ENCODE measurements around the gene NRROS. TPM values are rescaled to one million over a fixed set of nuclear protein-coding genes. Genes with fewer than 3 reads are reported as not detected.
A peak's percentile ranks its signal among the peaks of the same experiment; 100 is the strongest.

Gene NRROS
- total and polyA plus RNA-seq, 10 of the 15 experiments (the other 5 are each of a cell fraction or from before 2014, with no cell fraction given) = 0.35 to 42.2 (median 12.6) TPM

- TF ChIP-seq YY1 (IDR thresholded peaks at IDR 0.05; ENCODE audit: low read depth, low read length) = peak; percentile 80
- no peak for TF ChIP-seq ELK1 (IDR thresholded peaks at IDR 0.05; ENCODE audit: low read depth, low read length)
- no peak for TF ChIP-seq CHD1 (IDR thresholded peaks at IDR 0.05; ENCODE audit: low read depth, low read length)
- TF ChIP-seq NKRF (conservative IDR thresholded peaks at IDR 0.05) = no peak
- peak; percentile 85 for TF ChIP-seq EED (IDR thresholded peaks at IDR 0.05; ENCODE audit: low read depth)
- TF ChIP-seq PML (IDR thresholded peaks at IDR 0.05; ENCODE audit: low read length) = 0 out of 2 replicates have a peak, but pooled peaks have one; percentile 39
- TF ChIP-seq KAT2A (conservative IDR thresholded peaks at IDR 0.05; ENCODE audit: control insufficient read depth, low read depth, low read length) = no peak
- no peak for TF ChIP-seq HDGF (IDR thresholded peaks at IDR 0.05)
- TF ChIP-seq POU2F2 (IDR thresholded peaks at IDR 0.05; ENCODE audit: borderline replicate concordance, low read depth, low read length) = 0 out of 3 replicates have a peak, but pooled peaks have one; percentile 65
- TF ChIP-seq TCF7 (IDR thresholded peaks at IDR 0.05; ENCODE audit: borderline replicate concordance) = peak; percentile 46; the same call in 1 of the 2 replicates
- TF ChIP-seq SRF (IDR thresholded peaks at IDR 0.05; ENCODE audit: low read depth in 2 of 2, low read length in 2 of 2) = 0 out of 4 replicates have a peak, but pooled peaks of 1 of the 2 experiments have one; percentile 53
- TF ChIP-seq PAX5 (IDR thresholded peaks at IDR 0.05; ENCODE audit: borderline replicate concordance, low read depth, low read length) = peak; percentile 53; the same call in 1 of the 2 replicates
- TF ChIP-seq POLR2A (IDR thresholded peaks at IDR 0.05; ENCODE audit: low read depth, low read length) = 0 out of 2 replicates have a peak, but pooled peaks have one; percentile 39
- TF ChIP-seq JUNB (IDR thresholded peaks at IDR 0.05) = peak; percentile 75
- TF ChIP-seq PBX3 (IDR thresholded peaks at IDR 0.05; ENCODE audit: insufficient replicate concordance, low read depth, low read length) = no peak
- TF ChIP-seq PAX8 (IDR thresholded peaks at IDR 0.05) = no peak
- TF ChIP-seq ATF7 (IDR thresholded peaks at IDR 0.05; ENCODE audit: low read depth) = peak; percentile 92
- peak; percentile 55; the same call in 1 of the 2 replicates for TF ChIP-seq CBX5 (IDR thresholded peaks at IDR 0.05; ENCODE audit: low read depth)
- no peak for TF ChIP-seq CHD4 (IDR thresholded peaks at IDR 0.05)
- peak in 1 of 2 experiments; percentile 58; a peak in 1 of 4 replicates for TF ChIP-seq ETV6 (conservative IDR thresholded peaks at IDR 0.05 in 1 of 2, IDR thresholded peaks at IDR 0.05 in 1 of 2; ENCODE audit: borderline replicate concordance in 1 of 2, low read depth in 1 of 2)
Measured at GRCh38 chr3:196624067-196624790, 15.3 kb upstream of the NRROS start (continued).

Measured in GM12878 (cell line).